RPMI7951 (cell line): ENCODE data around the gene COQ8B. TPM values are rescaled to one million over a fixed set of nuclear protein-coding genes. Genes with fewer than 3 reads are reported as not detected.

ENCODE experiments used
- DNase-seq: peaks from one replicate; pipeline ENCODE4 v3.0.0-alpha.2; 2012; ENCODE audit warnings: low read depth
- total RNA-seq: library from RNA; depleted of rRNA; stranded (reverse); fragments of >200 nt; shearing (Covaris generic); gene quantifications from 2 replicates; pipeline ENCODE4 v1.2.3, GENCODE V29; 2014

Gene COQ8B
- total RNA-seq, 1 experiment from 2014 or later, result 18.9 TPM

DNA sequence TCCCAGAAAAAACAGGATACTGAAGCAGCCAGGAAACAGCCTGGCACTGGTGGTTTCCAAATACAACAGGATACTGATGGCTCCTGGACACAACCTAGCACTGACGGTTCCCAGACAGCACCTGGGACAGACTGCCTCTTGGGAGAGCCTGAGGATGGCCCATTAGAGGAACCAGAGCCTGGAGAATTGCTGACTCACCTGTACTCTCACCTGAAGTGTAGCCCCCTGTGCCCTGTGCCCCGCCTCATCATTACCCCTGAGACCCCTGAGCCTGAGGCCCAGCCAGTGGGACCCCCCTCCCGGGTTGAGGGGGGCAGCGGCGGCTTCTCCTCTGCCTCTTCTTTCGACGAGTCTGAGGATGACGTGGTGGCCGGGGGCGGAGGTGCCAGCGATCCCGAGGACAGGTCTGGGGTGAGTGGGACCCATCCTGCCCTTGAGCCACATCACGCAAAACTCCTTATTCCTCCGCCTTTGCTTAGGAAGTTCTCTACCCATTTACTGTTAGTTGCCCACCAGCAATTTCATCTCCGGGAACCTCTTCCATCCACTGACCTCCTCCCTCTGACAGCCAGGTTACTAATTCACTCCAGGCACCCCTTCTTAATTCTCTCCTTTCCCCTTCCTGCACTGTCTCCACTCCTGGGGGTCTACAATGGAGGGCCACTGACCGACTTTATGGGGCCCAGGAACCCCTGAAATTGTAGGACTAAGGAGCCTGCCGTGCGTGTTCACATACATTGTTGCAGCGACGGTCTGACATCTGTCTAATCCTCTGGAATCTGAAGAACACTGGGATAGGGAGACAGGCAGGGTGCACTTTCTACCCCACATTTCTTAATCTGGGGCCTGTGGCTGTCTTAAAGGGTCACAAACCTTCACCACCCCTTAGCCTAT is 1.4 kb upstream of the COQ8B start:
- no peak for DNase-seq

- no peak for DNase-seq
Measured at GRCh38 chr19:40717325-40717879, 716 bp upstream of the COQ8B start.

GRCh38 chr19:40716031-40716481 is 630 bp downstream of the COQ8B start:
- peak; percentile 96 for DNase-seq

GRCh38 chr19:40714441-40715299 is 2.0 kb downstream of the COQ8B start:
- peak; percentile 89 for DNase-seq

- no peak for DNase-seq
Measured at GRCh38 chr19:40713939-40714338, 2.7 kb downstream of the COQ8B start.

GRCh38 chr19:40709817-40710216 is 6.9 kb downstream of the COQ8B start:
- DNase-seq, result no peak

DNA sequence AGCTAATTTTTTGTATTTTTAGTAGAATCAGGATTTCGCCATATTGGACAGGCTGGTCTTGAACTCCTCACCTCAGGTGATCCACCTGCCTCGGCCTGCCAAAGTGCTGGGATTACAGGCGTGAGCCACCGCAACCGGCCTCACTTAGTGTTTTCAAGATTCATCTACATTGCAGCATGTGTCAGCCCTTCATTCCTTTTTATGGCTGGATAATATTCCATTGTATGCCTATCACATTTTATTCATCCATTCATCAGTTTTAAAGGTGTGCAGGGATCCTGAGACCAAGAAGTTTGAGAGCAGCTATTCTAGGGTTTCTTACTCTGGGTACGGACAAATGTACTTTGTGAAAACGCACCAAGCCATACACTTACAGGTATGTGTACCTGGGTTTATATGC is 9.1 kb downstream of the COQ8B start:
- no peak for DNase-seq

DNA sequence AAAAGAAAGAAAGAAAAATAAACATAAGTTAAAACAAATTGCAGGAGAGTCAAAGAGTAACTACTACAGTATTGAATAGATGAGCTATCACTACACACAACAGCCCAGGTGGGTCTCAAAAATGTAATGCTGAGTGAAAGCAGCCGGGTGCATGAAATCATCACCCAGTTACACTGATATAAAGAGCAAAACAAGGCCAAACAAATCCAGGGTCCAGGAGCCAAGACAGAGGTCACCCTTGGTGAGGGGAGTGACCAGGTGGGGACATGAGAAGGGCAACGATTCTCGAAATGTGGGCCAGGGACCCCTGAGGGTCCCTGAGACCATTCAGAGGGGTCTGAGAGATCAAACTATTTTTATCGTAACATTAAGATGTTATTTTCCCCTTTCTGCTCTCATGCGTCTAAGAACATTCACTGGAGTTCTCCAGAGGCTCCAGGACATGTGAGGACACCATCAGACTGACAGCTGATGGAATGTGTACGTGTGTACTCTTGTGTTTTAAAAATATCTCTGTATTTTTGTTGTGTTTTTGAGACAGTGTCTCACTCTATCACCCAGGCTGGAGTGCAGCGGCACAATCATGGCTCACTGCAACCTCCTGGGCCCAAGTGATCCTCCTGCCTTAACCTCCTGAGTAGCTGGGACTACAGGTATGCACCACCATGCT is 10.6 kb downstream of the COQ8B start:
- no peak for DNase-seq

DNA sequence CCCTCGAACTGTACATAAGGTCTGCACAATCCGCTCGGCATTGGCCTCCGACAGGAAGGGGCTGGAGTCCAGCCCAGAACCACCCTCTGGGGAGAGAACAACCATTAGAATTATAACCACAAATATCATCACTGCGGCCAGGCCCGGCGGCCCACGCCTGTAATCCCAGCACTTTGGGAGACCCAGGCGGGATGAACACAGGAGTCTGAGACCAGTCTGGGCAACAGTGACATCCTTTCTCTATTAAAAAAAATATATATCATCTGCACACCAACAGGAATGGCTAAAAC is 11.4 kb downstream of the COQ8B start:
- no peak for DNase-seq

DNA sequence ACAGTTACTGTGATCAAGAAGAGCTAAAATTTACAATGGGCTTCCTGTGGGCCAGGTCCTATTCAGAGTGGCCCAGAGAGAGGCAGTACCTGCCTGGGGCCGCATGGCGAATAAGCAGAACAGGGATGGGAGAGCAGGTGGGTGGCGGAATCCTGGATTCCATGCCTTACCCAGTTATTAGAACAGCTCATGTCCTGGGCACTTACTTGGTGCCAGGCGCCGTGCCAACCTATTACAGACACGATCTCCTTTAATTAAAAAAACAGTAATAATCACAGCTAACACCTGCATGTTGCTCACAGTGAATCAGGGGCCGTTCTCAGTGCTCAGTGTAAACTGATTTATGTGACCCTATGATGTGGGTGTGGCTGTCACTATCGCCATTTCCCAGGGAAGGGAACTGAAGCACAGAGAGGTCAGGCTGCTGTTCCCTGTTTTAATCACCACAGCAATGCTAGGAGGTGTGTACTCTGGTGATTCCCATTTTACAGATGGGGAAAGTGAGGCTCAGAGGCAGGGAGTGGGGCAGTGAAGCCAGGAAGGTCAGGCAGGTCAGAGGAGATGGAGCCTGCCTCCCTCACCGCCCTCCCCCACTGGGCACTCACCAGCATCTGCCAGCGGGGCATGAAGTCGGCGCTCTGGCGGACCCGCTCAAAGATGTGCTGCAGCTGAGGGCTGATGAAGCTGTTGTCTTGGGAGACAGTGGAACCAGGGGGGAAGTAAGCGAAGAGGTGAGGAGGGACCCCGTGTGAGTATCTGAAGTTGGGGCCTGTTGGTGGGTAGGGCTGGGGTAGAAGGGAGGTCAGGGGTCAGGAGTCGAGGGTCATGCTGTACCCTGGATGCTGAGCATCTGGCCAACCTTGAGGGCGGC is 12.0 kb downstream of the COQ8B start:
- DNase-seq, result no peak

DNA sequence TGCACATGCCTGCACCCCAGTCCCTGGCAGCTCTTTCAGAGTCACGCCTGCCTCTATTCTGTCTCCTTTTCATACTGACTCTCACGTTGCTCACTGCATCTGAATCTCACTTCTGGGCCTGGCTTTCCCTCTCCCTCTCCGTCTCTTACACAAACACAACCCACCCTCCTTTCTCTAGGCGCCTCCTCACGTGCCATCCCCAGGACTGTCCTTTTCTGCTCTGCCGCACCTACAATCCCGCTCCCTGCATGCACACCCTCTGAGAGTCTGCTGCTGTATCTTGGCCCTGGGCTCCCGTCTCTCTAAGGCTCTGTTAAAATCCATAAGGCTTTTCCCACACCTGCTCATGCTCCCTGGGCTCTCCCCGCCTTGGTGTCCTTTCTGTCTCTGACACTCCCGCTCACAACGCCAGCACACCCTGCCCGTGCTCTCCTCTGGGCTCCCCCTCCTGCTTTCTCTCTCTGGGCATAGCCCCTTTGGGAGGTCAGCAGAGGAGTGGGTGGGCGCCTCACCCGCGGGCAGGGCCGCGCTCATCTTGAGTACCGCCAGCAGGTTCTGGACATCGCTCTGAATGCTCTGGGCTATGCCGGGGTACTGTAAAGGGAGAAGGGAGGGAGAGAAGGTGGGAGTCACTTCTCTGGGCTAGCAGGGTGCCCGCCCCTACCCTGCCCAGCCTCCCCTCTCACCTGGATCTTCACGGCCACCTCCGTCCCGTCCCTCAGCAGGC is 13.5 kb downstream of the COQ8B start:
- no peak for DNase-seq

DNA sequence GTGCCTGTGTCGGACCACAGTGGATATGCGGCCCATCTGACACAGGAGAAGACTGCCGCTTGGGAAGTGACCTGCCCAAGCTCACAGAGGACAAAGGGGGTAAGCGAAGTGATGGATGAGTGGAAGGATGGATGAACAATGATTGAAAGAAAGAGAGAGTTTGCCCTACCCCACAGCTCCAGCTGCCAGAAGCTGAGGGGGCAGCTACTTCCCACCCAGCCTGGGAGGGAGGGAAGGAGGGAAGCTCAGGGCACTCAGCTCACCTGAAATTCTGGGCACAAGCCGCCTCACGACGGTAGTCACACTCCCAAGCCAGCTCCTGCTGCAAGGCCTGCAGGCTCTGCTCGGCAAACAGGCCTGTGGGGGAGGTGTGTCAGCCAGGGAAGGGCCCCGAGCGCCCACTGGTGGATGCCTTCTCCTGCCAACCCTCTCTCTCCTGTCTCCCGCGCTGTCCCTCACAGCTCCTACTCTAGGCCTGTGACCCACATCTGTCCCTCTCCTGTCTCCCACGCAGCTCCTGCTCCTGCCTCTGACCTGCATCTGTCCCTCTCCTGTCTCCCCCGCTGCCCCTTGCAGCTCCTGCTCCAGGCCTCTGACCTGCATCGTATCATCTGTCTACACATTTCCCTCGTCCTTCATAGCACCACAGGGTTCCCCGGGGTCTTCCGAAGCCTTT is 14.2 kb downstream of the COQ8B start:
- DNase-seq, result no peak

GRCh38 chr19:40701758-40702157 is 14.9 kb downstream of the COQ8B start:
- DNase-seq, result no peak

DNA sequence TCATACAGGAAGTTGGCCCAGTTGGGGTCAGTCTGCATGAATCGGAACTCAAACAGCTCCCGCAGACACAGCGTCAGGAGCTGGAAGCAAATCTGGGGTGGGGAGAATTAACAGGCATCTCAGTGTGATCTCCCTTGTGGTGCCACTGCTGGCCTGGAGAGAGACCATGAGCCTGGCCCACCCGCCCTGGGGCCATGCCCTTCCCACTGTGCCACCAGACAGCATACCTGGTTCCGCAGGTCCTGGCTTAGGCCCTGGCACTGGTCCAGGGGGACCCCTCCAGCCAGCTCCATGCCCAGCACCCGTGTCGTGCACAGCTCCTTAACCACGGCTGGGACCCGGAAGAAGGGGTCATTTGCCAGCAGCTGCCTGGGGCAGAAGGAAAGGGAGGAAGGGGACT is 16.6 kb downstream of the COQ8B start:
- no peak for DNase-seq

- DNase-seq, result no peak
Measured at GRCh38 chr19:40697007-40697406, 19.7 kb downstream of the COQ8B start.

DNA sequence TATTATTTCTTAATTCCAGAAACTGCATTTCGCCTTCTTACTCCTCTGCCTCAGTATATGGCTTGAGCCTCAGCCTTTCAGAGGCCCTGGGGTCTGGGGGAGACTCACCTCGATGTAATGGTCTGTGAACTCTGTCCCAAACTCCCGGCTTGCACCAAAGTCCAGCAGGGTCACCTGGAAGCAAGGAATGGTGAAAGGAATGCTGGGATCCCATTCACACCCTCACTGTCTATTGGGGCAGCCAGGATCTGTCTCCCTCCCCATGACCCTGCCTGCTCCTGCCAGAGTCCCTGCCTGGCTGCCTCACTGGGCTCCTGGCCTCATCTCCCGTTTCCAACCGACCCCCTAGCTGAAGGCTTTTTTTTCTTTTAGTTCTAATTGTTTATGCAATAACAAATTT is 20.8 kb downstream of the COQ8B start:
- no peak for DNase-seq

- no peak for DNase-seq
Measured at GRCh38 chr19:40693896-40694295, 22.8 kb downstream of the COQ8B start.

DNA sequence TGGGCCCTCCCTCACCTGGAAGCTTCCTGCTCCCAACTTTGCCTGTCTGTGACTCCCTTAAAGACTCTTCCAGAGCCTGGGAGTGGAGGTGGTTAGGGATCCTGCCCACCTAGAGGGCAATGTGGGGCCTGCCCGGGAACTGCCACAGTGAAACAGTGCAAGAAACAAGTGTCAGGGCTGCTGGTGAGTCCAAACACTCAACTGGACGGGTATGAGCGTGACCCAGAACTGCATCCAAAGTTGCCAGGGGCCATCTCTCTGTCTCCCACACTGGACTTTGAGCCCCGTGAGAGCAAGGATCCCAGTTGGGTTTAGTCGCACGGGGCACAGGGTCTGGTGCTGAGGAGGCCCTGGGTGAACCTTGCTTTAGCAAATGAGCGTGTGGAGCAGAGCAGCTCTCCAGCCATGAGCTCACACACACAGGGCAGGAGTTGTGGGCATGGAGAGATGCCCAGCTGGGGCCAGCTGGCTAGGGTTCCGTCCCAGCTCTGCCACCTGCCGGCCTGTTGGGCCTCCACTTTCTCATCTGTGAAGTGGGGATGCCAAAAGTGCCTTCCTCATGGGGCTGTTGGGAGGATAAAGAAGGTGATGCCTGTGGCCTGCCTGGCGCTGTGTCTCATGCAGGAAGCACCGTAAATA is 23.4 kb downstream of the COQ8B start:
- DNase-seq, result no peak

DNA sequence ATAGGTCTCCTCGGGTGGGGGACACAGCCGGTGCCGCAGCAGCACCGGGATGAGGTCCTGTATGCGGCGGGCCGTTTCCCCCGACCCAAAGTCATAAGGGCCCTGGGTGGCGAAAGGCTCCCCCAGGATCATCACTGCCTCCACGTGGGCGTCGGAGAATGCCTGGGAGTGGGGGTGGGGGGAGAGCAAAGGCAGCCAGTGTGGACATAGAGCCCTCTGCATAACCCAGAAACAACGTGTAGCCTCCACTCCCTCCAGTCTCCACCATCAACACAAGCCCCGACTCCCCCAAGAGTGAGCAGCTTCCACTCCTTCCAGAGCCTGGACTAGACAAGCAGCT is 24.5 kb downstream of the COQ8B start:
- no peak for DNase-seq
